Measurements from ENCODE around the gene TMEM247. TPM values are rescaled to one million over a fixed set of nuclear protein-coding genes. Genes with fewer than 3 reads are reported as not detected.

Gene TMEM247
- total and polyA plus RNA-seq, 2 of the 8 experiments (the other 6 are each of a cell fraction or from before 2014, with no cell fraction given) = not detected

- Histone ChIP-seq H2BK120ac (replicated peaks; ENCODE audit: low read depth, low read length) (no peak overlapping the region), H3K9ac (replicated peaks in 1 of 4; ENCODE audit: extremely low read depth in 1 of 4, low read depth in 3 of 4, low read length in 3 of 4) (no peak overlapping the region), H3K36me3 (ENCODE audit: control insufficient read depth in 2 of 4, insufficient read depth in 4 of 4, low read length in 3 of 4) (no peaks in the 10 kb centered on the region), H4K91ac (replicated peaks; ENCODE audit: insufficient read length, low read length) (no peak overlapping the region), H3K23ac (ENCODE audit: insufficient read length) (no peak overlapping the region), H3K27me3 (replicated peaks in 1 of 4; ENCODE audit: control insufficient read depth in 3 of 4, extremely low read depth in 1 of 4, insufficient read depth in 3 of 4, low read length in 3 of 4) (no peaks in the 10 kb centered on the region), H3K23me2 (ENCODE audit: low read depth, low read length) (no peaks in the 10 kb centered on the region; the same call in 1 of the 2 replicates), H3K4me1 (replicated peaks in 1 of 4; ENCODE audit: control insufficient read depth in 3 of 4, insufficient read depth in 4 of 4, low read length in 3 of 4) (no peaks in the 10 kb centered on the region), H4K5ac (ENCODE audit: insufficient read length, low read depth, low read length) (no peak overlapping the region), H3K4ac (replicated peaks; ENCODE audit: insufficient read length, low read depth, low read length) (no peak overlapping the region), H3K79me1 (ENCODE audit: low read depth, low read length) (no peaks in the 10 kb centered on the region), H2BK15ac (ENCODE audit: low read length) (no peak overlapping the region), H3K18ac (ENCODE audit: extremely low read depth, low read length) (no peak overlapping the region), H3K27ac (ENCODE audit: low read depth, low read length) (no peak overlapping the region), H3K4me2 (ENCODE audit: insufficient read depth in 1 of 2, low read depth in 2 of 2, low read length in 2 of 2) (no peak overlapping the region), H2BK20ac (ENCODE audit: low read length) (no peak overlapping the region), H3K79me2 (ENCODE audit: control insufficient read depth in 1 of 2, insufficient read depth in 2 of 2, low read length in 2 of 2) (no peaks in the 10 kb centered on the region), H2AFZ (ENCODE audit: low read length) (no peak overlapping the region), H3K14ac (ENCODE audit: insufficient read length) (no peak overlapping the region), H4K20me1 (replicated peaks in 1 of 2; ENCODE audit: control insufficient read depth in 1 of 2, insufficient read depth in 2 of 2, low read length in 2 of 2) (no peaks in the 10 kb centered on the region), H3K56ac (replicated peaks; ENCODE audit: insufficient read length, low read depth, low read length) (no peak overlapping the region), H2BK5ac (ENCODE audit: low read depth, low read length) (no peak overlapping the region), H4K8ac (ENCODE audit: extremely low read depth, insufficient read depth, low read length) (no peak overlapping the region), H2AK5ac (ENCODE audit: low read depth, low read length) (no peak overlapping the region), H3K9me3 (ENCODE audit: insufficient read depth in 2 of 2, low read depth in 1 of 2, low read length in 1 of 2) (no peaks in the 10 kb centered on the region), H3K4me3 (ENCODE audit: extremely low read depth in 1 of 4, insufficient read depth in 2 of 4, low read depth in 3 of 4, low read length in 4 of 4) (no peak overlapping the region), H2BK12ac (ENCODE audit: low read depth, low read length) (no peak overlapping the region)
- WGBS, 2 experiments (ENCODE audit: extremely low coverage in 1 of 2, insufficient coverage in 1 of 2, insufficient read length in 1 of 2, insufficient replicate concordance in 2 of 2, low coverage in 1 of 2, low lambda C conversion rate in 2 of 2, missing lambda C conversion rate in 1 of 2) = 90% methylated on average over 9 of the region's 9 CpGs; no CpG with 5 or more reads in 1 of the 2 experiments
- FAIRE-seq (no peak), DNase-seq (ENCODE audit: low read depth in 1 of 2, low spot score in 2 of 2) (no peak)
- ChIA-PET CTCF (ENCODE audit: partially characterized antibody) (interaction anchor here (0.7 to 1.8 kb wide), 4 partner anchors 11 to 458 kb away, joined by 3 to 6 read pairs (median 4); no protein-coding TSS in a partner anchor), POLR2A (ENCODE audit: partially characterized antibody) (no interaction called here)
- TF ChIP-seq POLR2A (IDR thresholded peaks at IDR 0.05; ENCODE audit: control extremely low read depth in 1 of 2, low read depth in 2 of 2, low read length in 2 of 2) (no peak), CBX5 (IDR thresholded peaks at IDR 0.05; ENCODE audit: low read depth, low read length) (no peak), BRCA1 (IDR thresholded peaks at IDR 0.05; ENCODE audit: low read depth, low read length) (no peak), TAF7 (optimal IDR thresholded peaks at IDR 0.05; ENCODE audit: borderline replicate concordance, low read depth, low read length) (no peak), SP4 (IDR thresholded peaks at IDR 0.05; ENCODE audit: low read length) (no peak), PHF8 (conservative IDR thresholded peaks at IDR 0.05; ENCODE audit: low read depth, low read length) (no peak), EGR1 (IDR thresholded peaks at IDR 0.05; ENCODE audit: borderline replicate concordance, low read depth, low read length) (no peak), SP1 (IDR thresholded peaks at IDR 0.05; ENCODE audit: low read depth, low read length) (no peak), NRF1 (IDR thresholded peaks at IDR 0.05; ENCODE audit: low read depth, low read length) (no peak), CHD1 (IDR thresholded peaks at IDR 0.05; ENCODE audit: low read depth, low read length) (no peak), USF2 (IDR thresholded peaks at IDR 0.05; ENCODE audit: low read length) (no peak), MAX (IDR thresholded peaks at IDR 0.05) (no peak), SIX5 (IDR thresholded peaks at IDR 0.05; ENCODE audit: low read depth, low read length) (no peak), NANOG (IDR thresholded peaks at IDR 0.05; ENCODE audit: insufficient read depth, low read depth, low read length, poor library complexity, severe bottlenecking) (no peak)
Measured at GRCh38 chr2:46451131-46451711, 28.1 kb upstream of the TMEM247 start.

Measured in H1 (cell line).